SK-N-MC (cell line): ENCODE data around the gene OR6S1.

Experiments
- EZH2 ChIP-seq: fragments of 200-600 bp; sonication (generic); IDR thresholded peaks from one replicate; pipeline ENCODE4 v1.6.1; 2017; ENCODE audit warnings: antibody characterized with exemption
- FOXP2 ChIP-seq: optimal IDR thresholded peaks from 2 replicates; pipeline ENCODE3; 2011; ENCODE audit warnings: mild to moderate bottlenecking, moderate library complexity; ENCODE audit not compliant: insufficient read depth; ENCODE audit errors: extremely low read length, control extremely low read depth
- POLR2AphosphoS5 ChIP-seq: IDR thresholded peaks from 2 replicates; pipeline ENCODE4 v1.6.1; 2012; ENCODE audit warnings: mild to moderate bottlenecking, low read depth, low read length, borderline replicate concordance

DNA sequence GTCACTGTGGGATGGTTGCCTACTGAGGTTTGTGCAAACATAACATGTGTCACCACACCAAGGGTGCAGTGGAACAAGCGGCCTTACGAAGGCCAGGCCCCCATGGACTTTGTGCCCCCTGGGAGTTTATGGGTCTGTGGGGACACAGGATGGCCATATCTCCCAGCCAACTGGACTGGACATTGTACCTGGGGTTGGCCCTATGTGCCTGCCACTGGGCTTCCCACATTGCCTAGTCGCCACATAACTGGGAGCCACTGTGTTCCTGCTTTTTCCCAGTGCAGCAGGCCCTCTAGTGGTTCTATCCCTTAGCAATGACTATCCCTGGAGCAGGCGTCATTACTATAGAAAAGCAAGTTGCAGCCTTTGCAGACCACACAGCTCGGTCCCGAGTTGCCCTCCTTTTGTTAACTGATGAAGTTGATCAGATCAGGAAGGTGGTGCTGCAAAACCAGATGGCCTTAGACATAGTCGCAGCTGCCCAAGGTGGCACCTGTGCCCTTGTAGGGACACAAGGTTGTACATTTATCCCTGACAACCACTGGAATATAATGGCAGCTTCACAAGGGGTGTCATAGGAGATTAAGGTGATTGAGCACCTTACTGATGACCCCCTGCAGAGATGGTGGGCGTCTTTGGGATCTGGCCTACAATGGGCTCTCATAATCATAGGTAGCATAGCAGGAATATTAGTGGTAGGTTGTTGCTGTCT, 35.1 kb downstream of the OR6S1 start:
- TF ChIP-seq POLR2AphosphoS5 (no peak), EZH2 (no peak), FOXP2 (no peak)
